GM18519 (cell line): ENCODE data around the gene CFAP99.

Experiments used
- ATAC-seq: cut with Tn5 transposase; IDR thresholded peaks from one replicate; pipeline ENCODE4 v1.9.1; 2021; ENCODE audit warnings: mild to moderate bottlenecking, moderate library complexity; ENCODE audit not compliant: unreplicated experiment, low FRiP score

CFAP99 gene

DNA sequence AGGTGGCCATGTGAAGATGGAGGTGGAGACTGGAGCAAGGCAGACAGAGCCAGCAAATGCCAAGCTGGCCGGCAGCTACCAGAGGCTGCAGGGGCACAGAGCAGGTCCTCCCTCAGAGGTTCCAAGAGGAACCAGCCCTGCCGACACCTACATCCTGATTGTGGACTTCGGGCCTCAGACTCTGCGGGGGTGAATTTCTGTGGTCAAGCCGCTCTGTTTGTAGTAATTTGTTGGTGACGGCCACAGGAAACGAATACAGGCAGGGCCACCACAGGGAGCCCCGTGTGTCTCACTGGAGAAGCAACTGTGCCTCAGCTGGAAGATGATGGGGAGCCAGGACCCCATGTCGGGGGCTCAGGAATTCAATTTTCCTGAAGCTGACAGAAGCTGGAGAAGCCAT, 28.6 kb upstream of the CFAP99 start:
- ATAC-seq: no peak

DNA sequence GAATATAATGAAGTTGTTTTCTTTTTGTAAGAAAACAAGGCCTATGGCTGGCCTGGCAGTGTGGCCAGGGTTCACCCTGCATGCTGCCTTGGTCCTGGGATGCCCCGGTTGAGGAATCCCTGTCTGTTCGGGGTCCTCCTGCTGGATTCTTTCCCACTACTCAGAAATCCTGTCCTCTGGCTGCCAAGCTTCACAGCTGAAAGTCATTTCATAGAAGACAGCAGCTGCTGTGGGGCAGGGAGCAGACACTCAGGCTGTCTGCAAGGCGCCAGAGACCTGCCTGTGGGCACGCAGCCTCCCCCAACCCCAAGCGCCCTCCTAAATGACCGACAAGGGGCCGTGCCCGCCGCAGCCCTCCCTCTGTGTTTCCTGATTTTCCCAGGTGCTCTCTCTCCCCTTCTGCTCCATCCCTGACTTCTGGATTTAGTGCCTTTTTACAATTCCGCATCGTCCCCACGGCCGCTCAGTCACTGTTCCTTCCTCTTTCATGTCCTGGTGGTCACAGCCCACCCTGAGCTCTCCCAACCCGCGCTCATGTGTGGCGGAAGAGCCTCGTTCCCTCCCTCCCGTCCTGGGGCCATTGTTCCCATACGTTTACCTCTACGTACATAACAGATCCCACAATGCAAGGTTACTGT, 27.9 kb upstream of the CFAP99 start:
- ATAC-seq: no peak

DNA sequence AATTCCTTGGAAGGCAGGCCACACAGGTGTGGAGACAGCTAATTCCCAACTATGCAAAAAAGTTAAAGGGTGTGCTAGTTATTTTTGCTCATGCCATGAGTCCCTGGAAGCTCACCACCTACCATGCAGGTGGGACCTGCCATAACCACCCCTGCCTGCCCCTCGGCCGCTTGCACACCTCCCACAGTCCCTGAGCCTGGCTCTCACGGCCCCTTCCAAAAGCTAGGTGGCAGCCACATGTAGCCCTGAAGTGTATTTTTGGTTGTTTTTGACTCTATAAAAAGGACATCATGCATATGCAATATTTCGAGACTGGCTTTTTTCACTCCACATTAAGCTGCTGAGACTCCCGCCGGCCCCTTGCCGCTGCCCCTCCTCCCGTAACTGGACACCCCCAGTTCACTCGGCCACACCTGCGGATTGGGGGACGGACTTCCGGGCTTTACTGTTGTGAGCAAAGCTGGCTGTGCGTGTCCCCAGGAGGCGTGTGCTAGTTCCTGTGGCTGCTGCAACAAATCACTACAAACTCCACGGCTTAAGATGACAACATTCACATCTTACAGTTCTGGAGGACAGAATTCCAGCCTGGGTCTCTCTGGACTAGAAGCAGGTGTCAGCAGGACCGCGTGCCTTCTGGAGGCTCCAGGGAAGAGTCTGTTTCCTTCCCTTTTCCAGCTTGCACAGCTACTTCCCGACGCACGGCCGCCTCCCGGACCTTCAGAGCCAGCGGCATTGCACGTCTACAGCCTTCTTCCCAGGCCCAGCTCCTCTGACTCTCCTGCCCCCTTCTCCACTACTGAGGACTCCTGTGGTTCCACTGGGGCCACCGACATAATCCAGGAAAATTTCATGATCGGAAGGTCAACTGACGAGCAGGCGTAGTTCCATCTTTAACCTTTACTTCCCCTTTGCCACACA, 25.1 kb upstream of the CFAP99 start:
- no peak for ATAC-seq

DNA sequence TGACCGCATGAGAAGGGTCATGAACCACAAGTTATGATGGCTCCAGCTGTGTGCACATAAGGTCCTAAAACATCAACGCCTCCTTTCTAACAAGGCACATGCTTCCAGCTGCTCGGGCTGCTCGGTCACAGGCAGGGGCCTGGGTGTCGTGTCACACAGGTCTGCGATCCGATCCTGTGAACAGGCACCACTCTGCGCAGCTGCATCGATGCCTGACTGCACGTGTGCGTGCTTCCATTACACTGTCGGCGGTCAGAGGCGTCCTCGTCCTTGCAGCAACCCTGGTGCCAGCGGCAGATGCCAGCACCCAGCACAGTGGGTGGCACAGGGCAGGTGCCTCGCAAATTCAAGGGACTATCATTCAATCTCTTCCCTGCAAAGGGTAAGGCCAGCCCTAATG, 24.2 kb upstream of the CFAP99 start:
- ATAC-seq: no peak

DNA sequence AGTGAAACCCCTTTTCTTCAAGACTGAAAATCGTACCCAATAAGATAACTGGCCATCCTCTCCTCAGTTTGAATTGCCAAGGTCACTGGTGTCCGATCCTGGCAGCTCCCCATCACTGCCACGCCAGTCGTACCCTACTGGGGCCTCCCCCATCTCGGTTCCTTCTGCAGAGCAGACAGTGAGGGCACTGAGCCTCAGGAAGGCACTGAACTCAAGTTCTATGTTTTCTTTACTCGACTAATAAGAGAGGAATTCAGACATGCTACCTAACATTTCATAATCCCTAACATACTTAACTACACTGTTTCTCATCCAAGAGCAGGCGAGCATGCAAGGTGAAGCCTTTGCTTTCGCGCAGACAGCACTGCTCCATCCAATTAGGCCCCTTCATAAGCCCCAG, 23.7 kb upstream of the CFAP99 start:
- no peak for ATAC-seq

DNA sequence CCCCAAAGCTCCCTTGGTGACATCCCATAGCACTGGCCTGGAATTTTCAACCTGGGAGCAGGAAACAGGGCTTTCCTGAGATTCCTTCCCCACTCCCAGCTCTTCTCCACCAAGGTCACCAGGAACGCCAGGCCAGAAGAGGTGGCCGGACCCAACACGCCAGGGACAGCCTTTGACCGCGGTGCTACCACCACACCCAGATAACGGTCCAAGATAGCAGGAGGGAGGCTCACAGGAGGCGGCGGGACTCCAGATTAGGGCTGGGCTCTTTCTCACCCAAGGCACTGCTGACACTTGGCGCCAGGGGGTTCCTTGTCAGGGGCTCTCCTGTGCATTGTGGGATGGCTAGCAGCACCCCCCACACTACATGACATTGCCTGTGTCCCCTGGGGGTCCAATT, 23.2 kb upstream of the CFAP99 start:
- no peak for ATAC-seq

DNA sequence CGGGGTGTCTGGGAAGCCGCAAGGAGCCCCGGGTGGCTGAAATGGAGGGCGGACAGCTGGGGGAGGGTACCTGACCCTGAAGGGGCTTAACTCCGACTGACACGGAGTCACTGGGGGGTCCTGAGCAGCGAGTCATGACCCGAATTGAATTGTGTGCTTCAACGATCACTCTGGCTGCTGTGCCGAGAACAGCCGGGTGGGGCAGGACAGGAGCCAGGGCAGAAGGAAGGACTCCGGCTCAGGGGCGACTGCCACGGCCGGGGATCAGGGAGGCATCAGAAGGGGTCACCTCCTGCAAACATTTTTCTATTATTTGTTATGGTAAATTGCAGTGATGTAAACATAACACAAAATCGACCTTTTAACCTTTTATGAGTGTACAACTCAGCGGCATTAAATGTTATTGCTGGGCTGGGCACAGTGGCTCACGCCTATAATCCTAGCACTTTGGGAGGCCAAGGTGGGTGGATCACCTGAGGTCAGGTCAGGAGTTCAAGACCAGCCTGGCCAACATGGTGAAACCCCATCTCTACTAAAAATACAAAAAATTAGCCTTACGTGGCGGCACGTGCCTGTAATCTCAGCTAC, 21.9 kb upstream of the CFAP99 start:
- no peak for ATAC-seq

DNA sequence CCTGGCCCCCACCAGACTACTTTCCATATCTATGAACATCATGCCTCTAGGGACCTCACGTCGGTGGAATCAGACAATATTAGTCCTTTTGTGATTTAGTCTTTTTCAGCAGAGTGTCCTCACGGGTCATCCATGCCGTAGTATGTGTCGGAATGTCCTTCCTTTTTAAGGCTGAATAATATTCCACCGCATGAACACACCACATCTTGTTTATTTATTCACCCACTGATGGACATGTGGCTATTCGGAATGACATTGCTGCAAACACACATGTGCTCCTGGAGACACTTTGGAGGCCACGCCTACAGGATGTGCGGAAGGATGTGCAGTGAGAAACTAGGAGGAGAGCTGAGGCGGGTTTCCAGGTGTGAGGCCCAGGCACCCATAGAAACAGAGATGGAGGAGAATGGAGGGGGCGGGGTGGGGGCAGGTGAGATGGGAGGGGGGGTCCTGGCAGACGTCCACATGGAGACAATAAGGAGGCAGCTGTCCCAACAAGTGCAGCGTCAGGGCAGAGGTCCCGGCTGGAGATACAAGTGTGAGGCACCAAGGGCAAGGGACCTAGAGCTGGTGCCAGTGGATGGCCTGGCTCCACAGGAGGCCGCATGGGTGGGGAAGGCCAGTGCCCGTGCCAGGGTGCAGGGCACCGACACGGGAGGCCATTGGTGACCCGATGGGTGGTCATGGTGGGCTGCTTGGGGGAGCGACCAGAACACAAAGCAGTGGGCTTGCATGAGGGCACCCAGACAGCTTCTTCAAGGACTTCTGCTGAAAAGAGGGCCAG, 21.0 kb upstream of the CFAP99 start:
- no peak for ATAC-seq

DNA sequence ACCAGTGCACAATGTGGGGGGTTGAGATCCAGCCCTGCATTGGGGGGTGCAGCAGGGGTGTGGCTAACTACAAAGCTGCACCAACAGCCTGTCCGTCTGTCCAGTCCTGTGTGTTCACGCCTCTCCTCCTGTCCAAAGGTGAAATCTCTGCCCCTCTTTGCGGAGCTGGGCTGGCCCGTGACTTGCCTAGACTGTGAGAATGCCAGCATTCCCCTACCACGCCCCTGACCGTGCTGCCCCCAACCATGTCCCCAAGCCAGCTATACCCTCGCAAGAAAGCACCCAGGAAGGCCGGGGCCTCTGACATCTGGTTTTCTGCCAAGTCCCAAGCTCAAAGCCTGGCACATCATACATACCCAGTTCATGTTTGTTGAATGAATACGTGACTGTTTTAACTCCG, 19.5 kb upstream of the CFAP99 start:
- no peak for ATAC-seq

DNA sequence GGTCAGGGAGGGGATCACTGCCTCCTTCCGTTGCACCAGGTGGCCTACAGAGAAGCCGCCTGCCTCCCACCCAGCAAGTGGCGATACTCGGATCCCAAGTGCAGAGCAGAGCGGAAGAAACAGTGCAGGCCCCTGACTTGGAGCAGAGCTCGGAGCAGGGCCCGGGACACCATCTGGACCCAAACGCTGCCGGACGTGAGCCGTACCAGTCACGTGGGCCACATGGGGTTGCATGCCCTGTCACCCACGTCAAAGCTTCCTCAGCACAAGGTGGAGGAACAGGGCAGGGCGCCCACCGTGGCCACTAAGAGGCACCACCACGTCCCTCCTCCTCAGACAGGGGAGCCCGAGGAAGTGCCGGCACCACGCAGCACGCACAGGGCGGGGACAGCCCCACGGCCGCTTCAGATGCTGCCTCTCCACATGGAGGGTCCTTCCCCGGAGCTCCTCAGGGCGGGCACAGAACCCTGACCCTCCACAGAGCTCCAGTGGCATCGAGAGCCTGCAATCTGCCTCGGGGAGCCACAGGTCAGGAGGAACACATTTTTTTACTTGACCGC, 19.0 kb upstream of the CFAP99 start:
- ATAC-seq: no peak

DNA sequence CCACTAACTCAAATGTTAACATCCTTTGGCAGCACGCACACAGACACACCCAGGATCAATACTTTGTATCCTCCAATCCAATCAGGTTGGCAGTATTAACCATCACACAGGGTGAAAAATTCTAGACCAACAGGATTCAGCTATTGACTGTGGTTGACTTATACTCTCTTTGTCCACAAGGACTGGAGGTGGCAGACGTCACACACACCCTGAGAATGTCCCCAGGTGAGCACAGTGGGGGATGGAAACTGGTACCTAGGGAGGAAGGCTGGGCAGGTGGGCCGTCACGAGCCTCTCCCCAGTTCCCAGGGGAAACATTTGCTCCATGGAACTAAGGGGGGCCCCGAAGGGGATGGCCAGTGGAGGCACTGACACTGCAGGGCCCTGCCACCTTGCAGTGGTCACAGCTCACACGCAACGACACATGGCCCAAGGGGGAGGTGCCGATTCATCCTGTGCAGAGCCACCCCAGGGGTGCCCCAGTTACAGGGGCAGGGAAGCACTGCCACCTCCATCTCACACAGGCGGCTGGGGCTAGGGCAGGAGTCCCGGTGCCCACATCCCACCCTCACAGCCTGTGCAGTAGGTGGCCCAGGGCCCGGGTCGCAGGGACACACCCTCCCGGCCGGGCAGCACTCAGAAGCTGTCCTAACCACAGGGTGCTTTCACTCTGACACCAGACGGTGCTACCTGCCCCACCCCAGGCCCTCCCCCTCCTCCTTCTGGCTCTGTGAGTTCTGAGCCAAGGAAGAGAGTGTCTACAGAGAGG, 17.7 kb upstream of the CFAP99 start:
- ATAC-seq: no peak

DNA sequence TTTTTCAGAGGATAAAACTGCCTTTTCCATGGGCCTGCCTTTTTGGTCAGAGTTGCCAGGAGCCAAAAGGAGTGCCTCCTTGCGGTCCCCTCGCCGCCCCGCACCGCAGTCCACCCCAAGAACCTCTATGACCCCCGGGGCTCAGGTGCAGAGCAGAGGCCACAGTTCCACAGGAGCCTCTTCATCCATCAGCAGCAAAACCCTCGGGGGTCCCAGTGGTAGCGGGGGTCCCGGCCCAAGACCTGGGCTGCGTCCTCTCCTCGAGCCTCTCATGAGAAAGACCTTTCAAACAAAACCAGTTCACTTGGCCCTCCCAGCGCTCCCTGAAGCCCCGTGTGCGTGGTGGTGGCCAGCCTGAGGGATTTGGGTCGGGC, 17.2 kb upstream of the CFAP99 start:
- ATAC-seq: no peak

DNA sequence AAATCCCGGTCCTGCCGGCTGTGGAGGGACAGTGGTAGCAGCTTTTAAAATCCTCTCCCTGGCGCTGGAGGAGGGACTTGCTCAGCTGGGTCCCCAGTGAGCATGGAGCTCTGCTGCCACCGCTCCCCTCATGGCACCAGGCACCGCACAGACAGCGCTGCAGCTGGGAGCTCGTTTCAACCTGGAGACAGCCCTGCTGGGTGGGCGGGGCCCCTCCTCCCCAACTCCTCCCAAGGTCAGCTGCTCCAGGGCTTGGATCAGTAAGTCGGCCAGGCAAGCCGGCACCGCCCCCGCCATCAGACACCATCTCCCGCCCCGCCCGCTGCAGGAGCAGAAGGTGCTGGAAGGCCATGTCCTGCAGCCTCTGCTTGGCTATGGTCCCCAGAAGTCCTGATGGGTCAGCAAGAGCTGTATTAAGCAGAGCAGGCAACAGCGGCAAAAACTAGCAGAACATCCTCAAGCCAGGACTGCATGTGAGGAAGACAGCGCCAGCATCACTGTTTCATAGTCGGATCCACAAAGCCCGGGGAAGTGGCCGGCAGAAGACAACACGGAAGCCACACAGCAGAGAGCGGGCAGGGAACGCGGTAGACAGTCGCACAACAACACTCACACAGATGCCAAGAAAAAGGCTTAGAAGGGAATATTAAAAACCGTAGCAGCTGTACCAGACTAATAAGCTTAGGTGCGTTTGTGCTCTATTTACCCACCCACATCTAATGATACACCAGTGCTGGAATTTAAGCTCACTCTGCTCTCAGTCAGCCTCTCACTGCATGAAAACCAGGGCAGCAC, 16.5 kb upstream of the CFAP99 start:
- ATAC-seq: no peak

DNA sequence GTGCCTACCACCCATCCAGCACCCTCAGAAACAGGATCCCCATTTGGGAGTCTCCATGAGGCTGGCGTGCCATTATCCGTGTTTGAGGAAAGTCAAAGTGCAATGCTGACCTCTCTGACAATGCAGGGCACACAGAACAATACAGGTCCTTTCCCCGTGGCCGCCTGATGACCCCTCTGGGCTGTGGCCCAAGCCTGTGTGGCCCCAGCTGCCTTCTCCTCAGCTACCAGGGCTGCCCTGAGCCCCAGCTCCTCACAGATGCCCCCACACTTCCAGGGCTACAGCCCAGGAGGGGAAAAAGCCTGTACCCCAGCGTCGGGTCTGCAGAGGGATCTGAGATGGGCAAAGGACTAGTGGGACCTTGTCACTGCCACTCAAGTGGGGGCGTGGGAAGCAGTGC, 15.8 kb upstream of the CFAP99 start:
- ATAC-seq: no peak

DNA sequence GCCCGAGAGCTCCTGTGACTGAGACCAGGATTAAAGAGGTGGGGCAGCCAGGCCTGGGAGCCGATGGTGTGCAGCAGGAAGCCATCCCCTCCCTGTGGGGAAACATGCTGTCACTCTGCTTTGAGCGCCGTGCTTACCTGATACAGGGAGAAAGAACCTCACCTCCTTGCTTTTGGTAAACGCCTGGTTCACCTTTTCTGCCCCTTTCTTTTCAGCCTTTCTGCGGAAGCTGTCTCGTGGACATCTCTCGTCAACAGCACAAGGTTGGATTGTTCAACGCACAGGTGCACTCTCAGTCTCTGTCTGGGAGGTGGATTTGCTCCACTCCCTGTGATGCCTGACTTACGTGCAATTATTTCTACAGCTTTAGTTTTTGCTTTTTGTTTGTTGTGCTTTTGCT, 12.3 kb upstream of the CFAP99 start:
- no peak for ATAC-seq

DNA sequence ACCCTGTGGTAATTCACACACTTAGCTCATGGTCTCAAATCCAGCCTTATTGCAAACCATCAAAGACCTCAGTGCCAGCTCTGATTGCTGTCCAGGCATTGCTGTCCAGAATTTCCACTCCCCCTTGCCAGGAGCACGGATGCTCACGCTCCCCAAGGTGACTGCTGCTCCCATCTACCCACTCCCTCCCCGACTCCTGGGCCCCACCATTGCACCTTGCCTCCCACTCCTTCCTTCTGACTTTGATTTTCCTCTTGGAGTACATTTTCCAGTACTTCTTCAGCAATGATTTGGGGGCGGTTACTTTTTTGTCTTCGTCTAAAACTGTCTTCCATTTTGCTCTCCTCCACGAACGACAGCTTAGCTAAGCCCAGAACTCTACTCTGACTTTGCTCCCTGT, 11.8 kb upstream of the CFAP99 start:
- no peak for ATAC-seq

DNA sequence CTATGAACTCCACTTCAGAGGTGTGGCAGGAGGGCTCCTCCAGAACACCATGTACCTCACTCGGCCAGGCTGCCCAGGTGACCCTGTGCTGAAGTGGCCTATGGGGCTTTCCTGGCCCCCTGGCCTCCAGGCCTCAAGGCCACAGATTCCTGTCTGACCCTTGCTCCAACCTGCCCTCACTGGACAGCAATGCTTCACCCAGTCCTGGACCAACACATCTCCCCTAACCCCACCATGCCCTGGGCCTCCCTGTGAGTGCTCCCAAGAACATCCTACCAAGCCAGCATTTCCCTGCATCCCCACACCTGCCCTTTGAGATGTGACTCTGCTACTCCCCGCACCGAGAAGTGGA, 10.8 kb upstream of the CFAP99 start:
- no peak for ATAC-seq

DNA sequence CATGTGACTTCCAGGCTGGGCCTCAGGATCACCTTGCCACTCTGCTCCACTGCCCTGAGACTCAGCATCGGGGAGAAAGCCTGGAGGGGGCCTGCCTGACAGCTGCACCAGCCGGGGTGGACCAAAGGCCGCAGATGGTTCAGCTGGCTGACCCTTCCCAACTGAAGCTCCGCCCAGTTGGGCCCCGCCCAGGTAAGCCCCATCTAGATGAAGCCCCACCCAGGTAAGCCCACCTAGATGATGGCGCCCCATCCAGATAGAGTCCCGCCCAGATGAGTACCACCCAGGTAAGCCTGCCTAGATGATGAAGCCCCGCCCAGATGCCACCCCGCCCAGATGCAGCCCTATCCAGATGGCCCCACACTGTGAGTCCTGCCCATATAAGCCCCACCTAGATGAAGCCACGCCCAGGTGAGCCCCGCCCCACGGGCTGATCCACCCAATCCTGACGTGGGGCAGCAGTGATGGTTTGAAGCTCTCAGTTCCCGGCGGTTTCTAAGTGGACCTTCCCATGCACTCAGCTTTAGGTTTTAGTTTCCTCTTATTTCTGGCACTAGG, 10.3 kb upstream of the CFAP99 start:
- no peak for ATAC-seq

DNA sequence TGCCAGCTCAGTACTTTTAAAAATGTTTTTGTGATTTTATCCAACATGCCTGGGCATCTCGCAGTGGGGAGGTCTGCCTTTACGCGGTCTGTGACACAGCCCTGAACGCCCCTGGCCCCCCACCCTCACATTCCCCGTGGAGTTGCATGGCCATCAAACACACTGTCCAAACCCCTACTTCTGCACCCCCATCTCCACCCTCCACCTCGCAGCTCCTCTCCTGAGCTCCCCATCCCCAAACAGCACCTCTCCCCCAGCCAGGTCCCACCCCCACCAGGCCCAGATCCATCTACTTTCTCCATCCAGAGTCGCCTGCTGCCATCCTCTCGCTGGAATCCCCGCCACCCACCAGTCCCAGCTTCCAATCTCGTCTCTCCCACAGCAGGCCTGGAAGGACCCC, 9.8 kb upstream of the CFAP99 start:
- no peak for ATAC-seq
